Skeletal muscle cell (primary cell): ENCODE measurements around the gene S1PR4.
"Not testable (repeated sequence)": the region's sequence is repeated elsewhere in the genome, so short reads cannot be mapped to it uniquely, and the experiment has no call there.

Experiments used
- DNase-seq: peaks from one replicate; pipeline ENCODE4 v3.0.0-alpha.2; 2010; ENCODE audit warnings: low read depth
- H3K4me3 ChIP-seq: 2 replicates; pipeline ENCODE4 v1.5.1; 2011; ENCODE audit warnings: low read depth, mild to moderate bottlenecking, control low read depth, low read length, moderate library complexity

The S1PR4 gene

DNA sequence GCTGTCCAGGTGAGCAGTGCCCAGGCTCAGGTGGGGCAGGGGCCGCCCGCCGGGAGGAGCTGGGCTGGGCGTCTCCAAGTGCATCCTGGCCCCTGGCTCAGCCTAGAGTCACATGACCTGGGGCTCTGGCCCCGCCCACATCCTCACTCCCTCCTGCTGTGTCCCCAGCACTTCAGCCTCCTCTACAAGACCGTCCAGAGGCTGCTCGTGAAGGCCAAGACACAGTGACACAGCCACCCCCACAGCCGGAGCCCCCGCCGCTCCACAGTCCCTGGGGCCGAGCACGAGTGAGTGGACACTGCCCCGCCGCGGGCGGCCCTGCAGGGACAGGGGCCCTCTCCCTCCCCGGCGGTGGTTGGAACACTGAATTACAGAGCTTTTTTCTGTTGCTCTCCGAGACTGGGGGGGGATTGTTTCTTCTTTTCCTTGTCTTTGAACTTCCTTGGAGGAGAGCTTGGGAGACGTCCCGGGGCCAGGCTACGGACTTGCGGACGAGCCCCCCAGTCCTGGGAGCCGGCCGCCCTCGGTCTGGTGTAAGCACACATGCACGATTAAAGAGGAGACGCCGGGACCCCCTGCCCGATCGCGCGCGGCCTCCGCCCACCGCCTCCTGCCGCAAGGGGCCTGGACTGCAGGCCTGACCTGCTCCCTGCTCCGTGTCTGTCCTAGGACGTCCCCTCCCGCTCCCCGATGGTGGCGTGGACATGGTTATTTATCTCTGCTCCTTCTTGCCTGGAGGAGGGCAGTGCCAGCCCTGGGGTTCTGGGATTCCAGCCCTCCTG lies 29.1 kb downstream of the S1PR4 start:
- no peak overlapping the region for H3K4me3 ChIP-seq
- DNase-seq: no peak

DNA sequence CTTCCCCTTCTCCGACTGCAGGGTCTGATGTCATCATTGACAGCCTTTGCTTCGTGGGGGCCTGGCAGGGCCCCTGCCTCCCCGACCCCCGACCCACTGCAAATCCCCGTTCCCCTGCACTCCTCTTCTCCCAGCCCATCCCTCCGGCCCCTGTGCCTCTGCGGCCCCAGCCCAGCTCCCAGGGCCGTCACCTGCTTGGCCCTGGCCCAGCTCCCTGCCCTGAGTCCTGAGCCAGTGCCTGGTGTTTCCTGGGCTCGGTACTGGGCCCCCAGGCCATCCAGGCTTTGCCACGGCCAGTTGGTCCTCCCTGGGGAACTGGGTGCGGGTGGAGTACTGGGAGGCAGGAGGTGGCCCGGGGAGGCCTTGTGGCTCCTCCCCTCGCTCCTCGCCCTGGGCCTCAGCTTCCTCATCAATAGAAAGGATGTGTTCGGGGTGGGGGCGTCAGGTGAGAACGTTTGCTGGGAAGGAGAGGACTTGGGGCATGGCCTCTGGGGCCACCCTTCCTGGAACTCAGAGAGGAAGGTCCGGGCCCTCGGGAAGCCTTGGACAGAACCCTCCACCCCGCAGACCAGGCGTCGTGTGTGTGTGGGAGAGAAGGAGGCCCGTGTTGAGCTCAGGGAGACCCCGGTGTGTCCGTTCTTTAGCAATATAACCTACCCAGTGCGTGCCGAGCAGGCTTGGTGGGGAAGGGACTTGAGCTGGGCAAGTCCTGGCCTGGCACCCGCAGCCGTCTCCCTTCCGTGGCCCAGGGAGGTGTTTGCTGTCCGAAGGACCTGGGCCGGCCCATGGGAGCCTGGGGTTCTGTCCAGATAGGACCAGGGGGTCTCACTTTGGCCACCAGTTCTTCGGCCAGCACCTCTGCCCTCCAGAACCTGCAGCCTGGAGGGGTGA lies 30.0 kb downstream of the S1PR4 start:
- DNase-seq: no peak
- no peak overlapping the region for H3K4me3 ChIP-seq

DNA sequence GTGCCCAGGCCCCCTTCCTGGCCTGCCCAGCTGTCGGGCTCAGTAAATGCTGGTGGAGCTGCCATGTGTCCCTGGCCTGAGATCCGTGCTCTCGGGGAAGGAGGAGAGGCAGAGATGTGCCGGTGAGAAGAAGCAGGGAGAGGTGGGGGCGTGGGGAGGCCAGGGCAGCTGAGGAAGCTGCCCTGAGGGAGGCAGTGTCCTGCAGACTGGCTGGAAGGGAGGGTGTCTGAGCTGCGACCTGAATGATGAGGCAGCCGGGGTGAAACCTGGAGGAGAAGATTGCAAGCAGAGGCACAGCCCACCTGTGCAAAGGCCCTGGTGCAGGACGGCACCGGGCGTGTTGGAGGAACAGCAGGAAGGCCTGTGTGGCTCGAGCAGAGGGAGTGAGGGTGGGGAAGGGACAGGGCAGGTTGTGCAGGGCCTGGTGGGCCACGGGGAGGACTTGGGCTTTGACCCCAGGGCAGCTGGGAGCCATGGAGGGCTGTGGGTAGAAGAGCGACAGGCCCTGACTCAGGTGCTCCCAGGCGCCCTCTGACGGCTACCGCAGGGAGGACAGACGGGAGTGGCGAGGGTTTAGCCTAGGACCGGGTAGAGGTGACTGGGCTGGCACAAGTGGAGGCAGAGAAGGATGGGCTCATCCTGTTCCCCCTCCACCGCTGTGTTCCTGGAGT lies 31.9 kb downstream of the S1PR4 start:
- no peak for DNase-seq
- H3K4me3 ChIP-seq: no peak overlapping the region

DNA sequence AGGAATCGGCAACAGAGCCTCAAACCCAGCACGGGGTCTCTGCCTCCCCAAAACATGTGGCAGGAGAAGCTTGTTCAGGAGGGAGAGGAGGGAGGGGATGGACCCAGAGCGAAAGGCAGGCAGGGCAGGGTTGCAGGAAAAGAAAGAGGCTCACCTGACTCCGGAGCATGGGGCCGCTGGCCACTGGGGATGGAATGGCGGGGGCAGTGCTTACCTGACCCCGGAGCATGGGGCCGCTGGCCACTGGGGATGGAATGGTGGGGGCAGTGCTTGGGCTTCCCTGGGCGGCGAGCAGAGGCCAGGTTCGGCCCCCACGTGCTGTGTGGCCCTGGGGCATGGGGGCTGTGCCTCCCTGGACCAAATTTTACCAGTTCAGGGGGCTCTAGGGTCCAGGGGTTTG lies 32.6 kb downstream of the S1PR4 start:
- no peak for DNase-seq
- no peak overlapping the region for H3K4me3 ChIP-seq

- no peak overlapping the region for H3K4me3 ChIP-seq
- DNase-seq: no peak
Observed at GRCh38 chr19:3213159-3213558, 34.6 kb downstream of the S1PR4 start.

- H3K4me3 ChIP-seq: no peak overlapping the region
- DNase-seq: no peak
Observed at GRCh38 chr19:3216874-3217273, 38.3 kb downstream of the S1PR4 start.

GRCh38 chr19:3220576-3220975 lies 42.0 kb downstream of the S1PR4 start:
- H3K4me3 ChIP-seq: no peak overlapping the region
- DNase-seq: no peak

DNA sequence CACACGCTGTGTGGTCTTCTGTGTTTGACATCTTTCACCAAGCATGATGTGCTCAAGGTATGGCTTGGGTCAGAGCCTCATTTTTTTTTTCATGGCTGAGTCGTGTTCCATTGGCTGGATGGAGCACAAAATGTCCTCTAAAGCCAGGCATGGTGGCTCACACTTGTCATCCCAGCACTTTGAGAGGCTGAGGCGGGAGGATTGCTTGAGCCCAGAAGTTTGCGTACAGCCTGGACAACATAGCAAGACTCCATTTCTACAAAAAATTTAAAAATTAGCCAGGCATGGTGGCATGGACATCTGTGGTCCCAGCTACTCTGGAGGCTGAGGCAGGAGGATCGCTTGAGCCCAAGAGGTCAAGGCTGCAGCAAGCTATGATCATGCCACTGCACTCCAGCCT lies 43.0 kb downstream of the S1PR4 start:
- not testable (repeated sequence) for DNase-seq

GRCh38 chr19:3222709-3223108 lies 44.1 kb downstream of the S1PR4 start:
- DNase-seq: no peak
- no peak overlapping the region for H3K4me3 ChIP-seq

More for the DNA sequence above, 43.0 kb downstream of the S1PR4 start:
- H3K4me3 ChIP-seq: not testable (repeated sequence)

- H3K4me3 ChIP-seq: peak within 1 kb of the TSS; percentile 31
- DNase-seq: no peak
Observed at GRCh38 chr19:3224346-3225168, 46.0 kb downstream of the S1PR4 start, which contains the start of gene CELF5. Gene CELF5, plus strand, starts transcription at chr19:3224661. Its CDS starts 79 bp downstream, at chr19:3224740.

GRCh38 chr19:3225169-3225485 lies 46.6 kb downstream of the S1PR4 start:
- no peak for DNase-seq
- no peak overlapping the region for H3K4me3 ChIP-seq

GRCh38 chr19:3225677-3226093 lies 47.1 kb downstream of the S1PR4 start:
- no peak overlapping the region for H3K4me3 ChIP-seq
- no peak for DNase-seq

GRCh38 chr19:3227054-3227626 lies 48.6 kb downstream of the S1PR4 start:
- DNase-seq: no peak
- no peak overlapping the region for H3K4me3 ChIP-seq

DNA sequence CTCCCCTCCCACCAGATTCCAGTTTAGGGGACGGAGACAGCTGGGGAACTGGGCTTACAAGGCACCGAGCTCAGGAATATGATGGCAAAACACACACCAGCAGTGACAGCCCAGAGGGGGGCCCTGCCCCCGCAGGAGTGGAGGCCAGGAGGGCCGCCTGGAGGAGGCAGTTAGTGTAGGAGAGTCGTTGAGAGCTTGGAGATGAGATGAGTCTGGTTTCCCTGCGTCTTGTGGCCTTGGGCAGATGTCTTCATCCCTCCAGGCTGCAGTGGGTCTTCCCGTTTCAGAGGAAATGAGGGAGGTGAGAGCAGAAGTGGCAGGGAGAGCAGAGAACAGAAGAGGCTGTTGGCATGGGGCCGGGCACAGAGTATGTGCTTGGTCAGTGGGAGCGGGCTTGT lies 50.8 kb downstream of the S1PR4 start:
- no peak for DNase-seq
- no peak overlapping the region for H3K4me3 ChIP-seq
